WTC11 (cell line): ENCODE measurements around the gene BOD1L2. TPM values are rescaled to one million over a fixed set of nuclear protein-coding genes. Genes with fewer than 3 reads are reported as not detected.

Source experiments
- ATAC-seq: fragments of 200-7000 bp; cut with Tn5 transposase; 2 replicates; pipeline ENCODE4 v1.10.0; 2021; ENCODE audit warnings: mild to moderate bottlenecking, moderate library complexity
- CTCF ChIA-PET: fragments of 300-600 bp; sonication (Branson Sonifier 250); formaldehyde crosslinking; loops from one replicate; lab custom pipeline; 2021; ENCODE audit warnings: antibody characterized with exemption; lab: Charles Lee
- POLR2A ChIA-PET: fragments of 350-600 bp; sonication (Branson Sonifier 250); formaldehyde crosslinking; loops from one replicate; lab custom pipeline; 2021; ENCODE audit warnings: antibody characterized with exemption; lab: Charles Lee
- DNase-seq: peaks from one replicate; pipeline ENCODE4 v3.0.0; 2021; ENCODE audit warnings: low spot score
- H3K27ac Mint-ChIP-seq: 2 replicates; pipeline ENCODE4 v1.8.0; 2021; ENCODE audit warnings: mixed read lengths
- H3K27me3 Mint-ChIP-seq: 2 replicates; pipeline ENCODE4 v1.8.0; 2021; ENCODE audit warnings: low read depth, mild to moderate bottlenecking, moderate library complexity, mixed read lengths
- H3K36me3 Mint-ChIP-seq: 2 replicates; pipeline ENCODE4 v1.8.0; 2021; ENCODE audit warnings: mixed read lengths
- H3K4me1 Mint-ChIP-seq: 2 replicates; pipeline ENCODE4 v1.8.0; 2022; ENCODE audit warnings: mixed read lengths
- H3K4me3 Mint-ChIP-seq: 2 replicates; pipeline ENCODE4 v1.8.0; 2021; ENCODE audit warnings: mild to moderate bottlenecking, moderate library complexity, mixed read lengths
- H3K9me3 Mint-ChIP-seq: 2 replicates; pipeline ENCODE4 v1.8.0; 2021; ENCODE audit warnings: mixed read lengths
- CREM ChIP-seq: sonication (generic); formaldehyde crosslinking; IDR thresholded peaks from 2 replicates; pipeline ENCODE4 v1.8.1; 2022; ENCODE audit warnings: mild to moderate bottlenecking, missing genetic modification reagents, moderate library complexity
- ESRRA ChIP-seq: sonication (generic); formaldehyde crosslinking; IDR thresholded peaks from 2 replicates; pipeline ENCODE4 v1.8.1; 2022; ENCODE audit warnings: mild to moderate bottlenecking, missing genetic modification reagents, borderline replicate concordance
- IRF2 ChIP-seq: sonication (generic); formaldehyde crosslinking; IDR thresholded peaks from 2 replicates; pipeline ENCODE4 v1.8.0; 2022; ENCODE audit warnings: low read depth, missing genetic modification reagents, borderline replicate concordance
- JAZF1 ChIP-seq: fragments of 250-450 bp; sonication (Bioruptor Pico); IDR thresholded peaks from 2 replicates; pipeline ENCODE4 v1.9.0; 2021; ENCODE audit warnings: moderate library complexity, mild to moderate bottlenecking, inconsistent platforms
- NR2C2 ChIP-seq: sonication (generic); formaldehyde crosslinking; IDR thresholded peaks from 2 replicates; pipeline ENCODE4 v1.8.0; 2022; ENCODE audit warnings: mild to moderate bottlenecking, missing genetic modification reagents
- SP1 ChIP-seq: sonication (generic); formaldehyde crosslinking; conservative IDR thresholded peaks from 2 replicates; pipeline ENCODE4 v1.8.1; 2022; ENCODE audit warnings: missing genetic modification reagents
- ZBTB21 ChIP-seq: sonication (generic); formaldehyde crosslinking; IDR thresholded peaks from 2 replicates; pipeline ENCODE4 v1.8.1; 2023; ENCODE audit warnings: mild to moderate bottlenecking, missing genetic modification reagents, borderline replicate concordance
- total RNA-seq: library from RNA; stranded (reverse); gene quantifications from 3 replicates; pipeline ENCODE4 v1.2.3, GENCODE V29; 2021
- TF ChIP-seq, protein P1 (sequence below): sonication (generic); formaldehyde crosslinking; conservative IDR thresholded peaks from 2 replicates; pipeline ENCODE4 v1.8.1; 2022; ENCODE audit warnings: mild to moderate bottlenecking, missing genetic modification reagents
- TF ChIP-seq, protein P2 (sequence below): sonication (generic); formaldehyde crosslinking; IDR thresholded peaks from 2 replicates; pipeline ENCODE4 v1.8.1; 2022; ENCODE audit warnings: mild to moderate bottlenecking, moderate library complexity, missing genetic modification reagents
- TF ChIP-seq, protein P3 (sequence below): sonication (generic); formaldehyde crosslinking; IDR thresholded peaks from 2 replicates; pipeline ENCODE4 v1.8.1; 2023; ENCODE audit warnings: mild to moderate bottlenecking, missing genetic modification reagents
- TF ChIP-seq, protein P4 (sequence below): sonication (generic); formaldehyde crosslinking; IDR thresholded peaks from 2 replicates; pipeline ENCODE4 v1.8.0; 2023; ENCODE audit warnings: missing genetic modification reagents
- TF ChIP-seq, protein P5 (sequence below): fragments of 250-450 bp; sonication (Bioruptor Pico); IDR thresholded peaks from 2 replicates; pipeline ENCODE4 v1.9.0; 2021; ENCODE audit warnings: mild to moderate bottlenecking
- TF ChIP-seq, protein P6 (sequence below): fragments of 250-450 bp; sonication (Bioruptor Pico); IDR thresholded peaks from 2 replicates; pipeline ENCODE4 v1.9.0; 2021; ENCODE audit warnings: mild to moderate bottlenecking
- TF ChIP-seq, protein P7 (sequence below): sonication (generic); formaldehyde crosslinking; IDR thresholded peaks from 2 replicates; pipeline ENCODE4 v1.8.1; 2022; ENCODE audit warnings: low read depth, mild to moderate bottlenecking, moderate library complexity, missing genetic modification reagents, borderline replicate concordance
- TF ChIP-seq, protein P8 (sequence below): fragments of 250-450 bp; sonication (Bioruptor Pico); conservative IDR thresholded peaks from 2 replicates; pipeline ENCODE4 v1.9.0; 2021; ENCODE audit warnings: mild to moderate bottlenecking

BOD1L2 gene
- total RNA-seq, 1 experiment from 2014 or later = not detected

DNA sequence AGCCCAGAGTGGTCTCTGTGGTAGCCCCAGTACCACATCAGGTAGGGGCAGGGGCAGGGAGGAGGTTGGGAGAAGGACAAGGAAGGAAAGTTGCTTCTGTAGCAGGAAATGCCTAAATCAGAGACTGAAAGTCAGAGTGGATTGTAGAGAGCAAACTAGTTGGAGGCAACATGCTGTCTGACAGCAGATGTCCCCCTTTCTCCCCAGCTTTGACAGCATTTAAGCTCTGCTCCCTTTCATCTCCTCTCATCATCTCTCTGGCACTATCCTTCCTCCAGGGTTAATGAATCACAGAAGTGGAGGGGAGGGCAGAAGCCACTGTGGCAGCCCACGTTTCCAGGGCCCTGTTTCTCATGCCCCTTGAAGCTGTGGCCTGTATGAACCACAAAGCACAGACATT lies 50.4 kb downstream of the BOD1L2 start:
- ATAC-seq = no peak
- no peak for TF ChIP-seq ESRRA (CRISPR knock-in tag)
- TF ChIP-seq, protein P1, sequence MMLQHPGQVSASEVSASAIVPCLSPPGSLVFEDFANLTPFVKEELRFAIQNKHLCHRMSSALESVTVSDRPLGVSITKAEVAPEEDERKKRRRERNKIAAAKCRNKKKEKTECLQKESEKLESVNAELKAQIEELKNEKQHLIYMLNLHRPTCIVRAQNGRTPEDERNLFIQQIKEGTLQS (CRISPR knock-in tag) = no peak
- TF ChIP-seq, protein P2, sequence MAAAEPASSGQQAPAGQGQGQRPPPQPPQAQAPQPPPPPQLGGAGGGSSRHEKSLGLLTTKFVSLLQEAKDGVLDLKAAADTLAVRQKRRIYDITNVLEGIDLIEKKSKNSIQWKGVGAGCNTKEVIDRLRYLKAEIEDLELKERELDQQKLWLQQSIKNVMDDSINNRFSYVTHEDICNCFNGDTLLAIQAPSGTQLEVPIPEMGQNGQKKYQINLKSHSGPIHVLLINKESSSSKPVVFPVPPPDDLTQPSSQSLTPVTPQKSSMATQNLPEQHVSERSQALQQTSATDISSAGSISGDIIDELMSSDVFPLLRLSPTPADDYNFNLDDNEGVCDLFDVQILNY (CRISPR knock-in tag) = no peak
- TF ChIP-seq, protein P3, sequence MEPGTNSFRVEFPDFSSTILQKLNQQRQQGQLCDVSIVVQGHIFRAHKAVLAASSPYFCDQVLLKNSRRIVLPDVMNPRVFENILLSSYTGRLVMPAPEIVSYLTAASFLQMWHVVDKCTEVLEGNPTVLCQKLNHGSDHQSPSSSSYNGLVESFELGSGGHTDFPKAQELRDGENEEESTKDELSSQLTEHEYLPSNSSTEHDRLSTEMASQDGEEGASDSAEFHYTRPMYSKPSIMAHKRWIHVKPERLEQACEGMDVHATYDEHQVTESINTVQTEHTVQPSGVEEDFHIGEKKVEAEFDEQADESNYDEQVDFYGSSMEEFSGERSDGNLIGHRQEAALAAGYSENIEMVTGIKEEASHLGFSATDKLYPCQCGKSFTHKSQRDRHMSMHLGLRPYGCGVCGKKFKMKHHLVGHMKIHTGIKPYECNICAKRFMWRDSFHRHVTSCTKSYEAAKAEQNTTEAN = no peak
- TF ChIP-seq NR2C2 = no peak
- H3K4me1 Mint-ChIP-seq = no peaks in the 10 kb centered on the region
- 0 out of 2 replicates have a peak, but pooled peaks cover 3% of the 10 kb centered on the region for H3K9me3 Mint-ChIP-seq
- no peaks in the 10 kb centered on the region for H3K36me3 Mint-ChIP-seq
- POLR2A ChIA-PET = no interaction called here
- no peak for DNase-seq
- H3K27me3 Mint-ChIP-seq = no peaks in the 10 kb centered on the region; the same call in 1 of the 2 replicates
- CTCF ChIA-PET = no interaction called here
- no peak overlapping the region for H3K4me3 Mint-ChIP-seq
- no peak overlapping the region for H3K27ac Mint-ChIP-seq

DNA sequence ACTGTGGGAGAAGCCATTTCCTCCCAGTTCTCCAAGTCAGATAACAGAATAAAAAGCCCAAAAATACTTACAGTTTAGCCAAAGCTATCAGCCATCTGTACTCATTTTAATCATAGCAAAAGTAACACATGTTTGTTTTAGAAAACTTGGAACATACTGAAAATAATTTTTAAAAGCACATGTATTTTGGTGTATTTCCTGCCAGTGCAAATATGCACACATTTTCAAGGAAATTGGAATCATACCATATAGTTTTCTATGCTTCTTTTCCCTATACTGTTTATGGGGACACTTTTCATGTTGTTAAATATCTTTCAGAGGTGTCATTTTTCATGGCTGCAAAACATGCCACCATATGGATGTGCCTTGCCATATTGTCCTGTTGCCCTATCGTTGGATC lies 51.2 kb downstream of the BOD1L2 start:
- Mint-ChIP-seq H3K27me3 (no peaks in the 10 kb centered on the region; the same call in 1 of the 2 replicates), H3K4me3 (no peak overlapping the region), H3K9me3 (0 out of 2 replicates have a peak, but pooled peaks cover 3% of the 10 kb centered on the region), H3K36me3 (no peaks in the 10 kb centered on the region), H3K4me1 (no peaks in the 10 kb centered on the region), H3K27ac (no peak overlapping the region)
- no peak for DNase-seq
- POLR2A ChIA-PET = no interaction called here
- CTCF ChIA-PET = no interaction called here
- ATAC-seq = no peak
- TF ChIP-seq CREM (CRISPR knock-in tag) = no peak
- TF ChIP-seq ZBTB21 = no peak
- TF ChIP-seq, protein P4, sequence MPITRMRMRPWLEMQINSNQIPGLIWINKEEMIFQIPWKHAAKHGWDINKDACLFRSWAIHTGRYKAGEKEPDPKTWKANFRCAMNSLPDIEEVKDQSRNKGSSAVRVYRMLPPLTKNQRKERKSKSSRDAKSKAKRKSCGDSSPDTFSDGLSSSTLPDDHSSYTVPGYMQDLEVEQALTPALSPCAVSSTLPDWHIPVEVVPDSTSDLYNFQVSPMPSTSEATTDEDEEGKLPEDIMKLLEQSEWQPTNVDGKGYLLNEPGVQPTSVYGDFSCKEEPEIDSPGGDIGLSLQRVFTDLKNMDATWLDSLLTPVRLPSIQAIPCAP = no peak
- TF ChIP-seq JAZF1 (CRISPR knock-in tag) = no peak
- TF ChIP-seq, protein P3 = no peak
- no peak for TF ChIP-seq SP1
- TF ChIP-seq, protein P5, sequence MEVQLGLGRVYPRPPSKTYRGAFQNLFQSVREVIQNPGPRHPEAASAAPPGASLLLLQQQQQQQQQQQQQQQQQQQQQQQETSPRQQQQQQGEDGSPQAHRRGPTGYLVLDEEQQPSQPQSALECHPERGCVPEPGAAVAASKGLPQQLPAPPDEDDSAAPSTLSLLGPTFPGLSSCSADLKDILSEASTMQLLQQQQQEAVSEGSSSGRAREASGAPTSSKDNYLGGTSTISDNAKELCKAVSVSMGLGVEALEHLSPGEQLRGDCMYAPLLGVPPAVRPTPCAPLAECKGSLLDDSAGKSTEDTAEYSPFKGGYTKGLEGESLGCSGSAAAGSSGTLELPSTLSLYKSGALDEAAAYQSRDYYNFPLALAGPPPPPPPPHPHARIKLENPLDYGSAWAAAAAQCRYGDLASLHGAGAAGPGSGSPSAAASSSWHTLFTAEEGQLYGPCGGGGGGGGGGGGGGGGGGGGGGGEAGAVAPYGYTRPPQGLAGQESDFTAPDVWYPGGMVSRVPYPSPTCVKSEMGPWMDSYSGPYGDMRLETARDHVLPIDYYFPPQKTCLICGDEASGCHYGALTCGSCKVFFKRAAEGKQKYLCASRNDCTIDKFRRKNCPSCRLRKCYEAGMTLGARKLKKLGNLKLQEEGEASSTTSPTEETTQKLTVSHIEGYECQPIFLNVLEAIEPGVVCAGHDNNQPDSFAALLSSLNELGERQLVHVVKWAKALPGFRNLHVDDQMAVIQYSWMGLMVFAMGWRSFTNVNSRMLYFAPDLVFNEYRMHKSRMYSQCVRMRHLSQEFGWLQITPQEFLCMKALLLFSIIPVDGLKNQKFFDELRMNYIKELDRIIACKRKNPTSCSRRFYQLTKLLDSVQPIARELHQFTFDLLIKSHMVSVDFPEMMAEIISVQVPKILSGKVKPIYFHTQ (CRISPR knock-in tag) = no peak
- TF ChIP-seq, protein P6, sequence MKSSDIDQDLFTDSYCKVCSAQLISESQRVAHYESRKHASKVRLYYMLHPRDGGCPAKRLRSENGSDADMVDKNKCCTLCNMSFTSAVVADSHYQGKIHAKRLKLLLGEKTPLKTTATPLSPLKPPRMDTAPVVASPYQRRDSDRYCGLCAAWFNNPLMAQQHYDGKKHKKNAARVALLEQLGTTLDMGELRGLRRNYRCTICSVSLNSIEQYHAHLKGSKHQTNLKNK (CRISPR knock-in tag) = no peak
- no peak for TF ChIP-seq IRF2 (CRISPR knock-in tag)
- TF ChIP-seq, protein P7, sequence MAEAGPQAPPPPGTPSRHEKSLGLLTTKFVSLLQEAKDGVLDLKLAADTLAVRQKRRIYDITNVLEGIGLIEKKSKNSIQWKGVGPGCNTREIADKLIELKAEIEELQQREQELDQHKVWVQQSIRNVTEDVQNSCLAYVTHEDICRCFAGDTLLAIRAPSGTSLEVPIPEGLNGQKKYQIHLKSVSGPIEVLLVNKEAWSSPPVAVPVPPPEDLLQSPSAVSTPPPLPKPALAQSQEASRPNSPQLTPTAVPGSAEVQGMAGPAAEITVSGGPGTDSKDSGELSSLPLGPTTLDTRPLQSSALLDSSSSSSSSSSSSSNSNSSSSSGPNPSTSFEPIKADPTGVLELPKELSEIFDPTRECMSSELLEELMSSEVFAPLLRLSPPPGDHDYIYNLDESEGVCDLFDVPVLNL (CRISPR knock-in tag) = no peak
- TF ChIP-seq, protein P8, sequence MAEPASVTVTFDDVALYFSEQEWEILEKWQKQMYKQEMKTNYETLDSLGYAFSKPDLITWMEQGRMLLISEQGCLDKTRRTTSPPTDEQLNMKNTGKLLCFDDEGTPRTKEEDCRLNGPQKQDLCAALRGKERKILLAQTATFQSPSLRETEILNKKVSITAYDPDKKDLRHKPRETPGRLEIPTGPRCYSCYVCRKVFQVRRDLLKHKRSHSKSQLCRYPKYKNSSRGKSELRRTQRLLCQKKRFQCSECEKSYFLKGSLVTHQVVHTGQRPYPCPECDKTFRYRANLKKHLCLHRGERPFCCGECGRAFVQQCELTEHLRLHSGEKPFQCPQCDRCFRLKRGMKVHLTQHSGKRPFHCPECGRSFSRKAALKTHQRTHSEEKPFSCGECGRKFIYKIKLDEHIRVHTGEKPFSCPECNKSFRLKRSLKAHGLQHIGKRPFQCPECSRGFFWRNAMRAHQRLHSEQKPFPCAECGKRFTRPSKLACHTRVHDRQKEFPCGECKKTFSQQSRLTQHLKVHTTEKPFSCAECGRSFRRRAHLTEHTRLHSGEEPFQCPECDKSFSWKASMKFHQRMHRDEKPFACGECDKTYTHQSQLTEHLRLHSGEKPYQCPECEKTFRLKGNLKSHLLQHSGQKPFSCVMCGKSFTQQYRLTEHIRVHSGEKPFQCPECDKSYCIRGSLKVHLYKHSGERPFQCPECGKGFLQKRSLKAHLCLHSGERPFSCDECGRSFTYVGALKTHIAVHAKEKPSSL (CRISPR knock-in tag) = no peak
